Measurements from ENCODE around the gene ST6GALNAC5.

Gene ST6GALNAC5

GRCh38 chr1:77015748-77016341, 148.6 kb downstream of the ST6GALNAC5 start:
- DNase-seq = no peak

GRCh38 chr1:77016386-77016985, 149.2 kb downstream of the ST6GALNAC5 start:
- no peak for DNase-seq

DNA sequence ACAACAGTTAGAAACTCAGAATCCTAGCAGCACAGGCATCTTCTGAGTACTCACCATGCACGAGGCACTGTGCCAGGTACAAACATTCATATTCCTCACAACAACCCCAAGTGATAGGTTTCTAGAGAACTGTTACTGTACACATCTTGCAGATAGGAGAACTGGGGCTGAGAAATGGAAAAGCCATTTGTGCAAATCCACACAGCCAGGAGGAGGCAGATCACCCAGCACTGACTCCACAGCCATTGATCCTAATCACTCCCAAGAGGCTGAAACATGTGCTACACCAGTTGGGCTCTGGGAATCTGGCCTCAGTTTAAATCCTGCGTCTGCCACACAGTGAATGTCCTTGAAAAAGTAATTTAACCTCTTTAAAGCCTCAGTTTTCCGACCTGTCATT, 151.0 kb downstream of the ST6GALNAC5 start:
- no peak for DNase-seq

GRCh38 chr1:77018761-77019160, 151.5 kb downstream of the ST6GALNAC5 start:
- no peak for DNase-seq

DNA sequence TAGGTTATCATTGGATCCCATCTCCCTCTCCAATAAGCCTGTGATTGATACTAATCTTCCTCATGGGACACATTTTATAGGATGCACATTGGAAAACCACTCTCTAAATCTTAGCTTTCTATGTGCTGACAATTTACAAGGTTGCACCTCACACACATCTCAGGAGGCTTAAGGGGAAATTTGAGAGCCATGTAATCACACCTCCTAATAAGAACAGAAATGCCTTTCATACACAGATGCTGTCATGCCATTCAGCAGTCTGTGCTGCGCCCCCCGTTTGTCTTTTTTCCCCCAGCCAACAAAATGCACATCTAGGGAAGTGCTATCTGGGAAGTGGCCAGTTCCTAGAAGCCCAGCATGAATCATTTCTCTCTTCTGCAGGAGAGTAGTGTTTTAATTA, 154.5 kb downstream of the ST6GALNAC5 start:
- no peak for DNase-seq

DNA sequence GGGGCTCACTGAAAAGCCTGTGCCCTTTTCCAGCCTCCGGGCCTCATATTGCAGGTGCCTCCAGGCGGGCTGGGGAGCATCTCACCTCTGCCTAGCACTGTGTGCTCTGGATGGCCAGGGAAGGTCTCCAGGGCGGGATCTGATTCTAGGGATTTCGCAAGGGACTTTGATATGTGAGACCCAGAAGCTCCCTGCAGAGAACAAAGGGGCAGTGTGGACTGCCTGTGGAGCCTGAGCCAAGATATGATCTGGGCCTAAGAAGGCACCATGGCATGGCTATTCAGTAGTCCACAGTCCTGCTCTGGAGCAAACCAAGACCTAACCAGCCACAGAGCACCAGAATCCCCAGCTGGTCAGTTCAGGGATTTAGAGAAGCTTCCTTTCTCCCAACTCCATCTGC, 157.2 kb downstream of the ST6GALNAC5 start:
- DNase-seq = no peak

DNA sequence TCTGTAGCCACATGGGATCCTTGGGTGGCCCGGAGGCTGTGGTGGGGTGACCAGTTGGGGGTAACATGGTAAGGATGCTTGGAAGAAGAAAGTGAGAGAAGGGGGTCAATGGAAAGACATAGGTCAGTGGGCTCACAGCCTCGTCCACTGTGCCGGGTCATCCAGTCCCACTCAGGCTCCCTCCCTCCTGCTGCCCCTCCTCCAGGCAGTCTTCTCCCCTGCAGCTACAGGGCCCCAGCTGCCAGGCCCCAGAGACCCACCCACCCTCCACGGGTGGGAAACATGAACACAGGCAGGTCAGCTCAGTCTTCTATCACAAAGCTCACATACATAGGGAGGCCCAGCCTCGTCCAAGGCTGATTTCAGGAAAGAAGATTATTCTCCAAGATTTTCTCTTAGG, 158.3 kb downstream of the ST6GALNAC5 start:
- no peak for DNase-seq

DNA sequence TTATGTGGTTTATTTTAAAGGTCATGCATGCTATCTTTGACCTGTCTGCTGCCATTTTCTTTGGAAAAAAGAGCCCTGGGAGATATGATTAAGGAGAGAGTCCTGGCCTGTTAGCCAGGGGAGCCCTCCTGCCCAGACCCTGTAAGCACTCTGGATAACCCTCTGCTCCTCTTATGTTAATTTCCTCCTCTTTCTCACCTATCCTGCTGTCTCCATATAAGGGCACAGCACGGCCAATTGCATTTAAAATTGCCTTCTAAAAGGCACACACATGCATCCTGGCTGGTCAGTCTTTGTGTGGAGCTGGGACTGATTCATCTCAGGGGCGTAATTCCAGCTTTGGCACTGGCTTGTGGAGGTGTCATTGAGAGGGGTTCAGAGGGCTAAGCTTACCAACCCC, 158.9 kb downstream of the ST6GALNAC5 start:
- no peak for DNase-seq

DNA sequence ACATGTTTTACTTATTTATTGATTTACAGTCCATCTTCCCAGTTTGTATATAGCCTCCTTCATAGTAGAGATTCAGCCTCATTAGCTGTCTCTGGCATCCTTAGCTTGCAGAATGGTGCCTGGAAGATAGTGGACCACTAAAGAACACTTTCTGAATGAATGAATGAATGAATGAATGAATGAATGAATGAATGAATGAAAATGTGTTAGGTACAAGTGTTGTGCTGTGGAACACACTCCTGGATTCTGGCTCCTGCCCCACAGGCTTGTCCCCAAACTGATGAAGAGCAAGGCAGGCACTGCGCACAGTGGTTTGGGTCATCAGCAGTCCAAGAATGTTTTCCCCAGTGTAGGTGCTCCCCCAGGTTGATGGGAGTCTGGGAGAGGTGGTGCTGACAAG, 159.4 kb downstream of the ST6GALNAC5 start:
- no peak for DNase-seq

- no peak for DNase-seq
Measured at GRCh38 chr1:77027847-77028246, 160.6 kb downstream of the ST6GALNAC5 start.

DNA sequence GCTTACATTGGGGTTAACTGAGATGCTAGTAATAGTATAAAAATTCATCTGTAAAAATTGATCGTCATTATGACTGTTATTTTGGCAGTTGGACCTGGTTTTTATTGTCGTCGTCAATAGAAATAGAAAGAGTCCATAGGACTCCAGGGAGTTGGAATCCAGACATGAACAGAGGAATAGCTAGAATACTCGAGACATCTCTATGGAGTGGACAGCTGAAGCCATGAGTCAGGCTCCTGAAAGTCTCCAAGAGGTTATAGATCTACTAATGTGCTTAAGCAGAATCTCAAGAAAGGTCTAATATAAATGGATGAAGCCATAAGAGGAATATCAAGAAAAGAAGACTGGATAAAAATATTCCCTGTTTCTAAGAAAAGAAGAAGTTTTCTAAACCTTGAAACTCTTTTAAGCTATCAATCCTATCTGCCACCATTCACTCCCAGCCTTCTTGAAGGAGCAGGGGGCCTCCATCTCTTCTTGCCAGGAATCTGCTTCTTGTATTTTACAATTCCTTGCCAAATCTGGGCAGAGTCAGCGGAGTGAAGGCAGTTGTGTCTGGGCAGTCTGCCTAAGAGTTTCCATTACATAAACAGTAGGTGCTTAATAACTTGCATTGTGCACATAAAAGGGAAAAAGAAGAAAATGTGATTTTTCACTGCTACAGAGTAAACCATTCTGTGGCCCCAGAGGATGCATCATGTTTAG, 163.3 kb downstream of the ST6GALNAC5 start:
- DNase-seq = no peak

- DNase-seq = no peak
Measured at GRCh38 chr1:77031106-77031662, 163.9 kb downstream of the ST6GALNAC5 start.

DNA sequence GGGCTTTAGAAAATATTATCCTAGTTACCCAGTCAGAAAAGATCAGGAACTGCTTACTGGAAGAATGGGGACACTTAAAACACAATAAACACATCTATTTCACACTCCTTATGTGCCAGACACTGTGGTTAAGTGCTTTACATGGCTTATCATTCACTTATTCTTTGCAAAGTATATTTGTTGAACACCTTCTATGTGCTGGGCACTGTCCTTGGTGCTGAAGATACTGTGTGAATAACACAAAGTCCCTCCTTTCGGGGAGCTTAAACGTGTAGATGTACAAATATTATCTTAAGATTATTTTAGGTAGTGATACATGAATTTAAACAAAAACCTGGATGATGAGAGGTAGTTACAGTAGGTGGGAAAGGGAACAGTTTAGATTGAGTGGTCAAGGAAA, 169.3 kb downstream of the ST6GALNAC5 start:
- no peak for DNase-seq

- no peak for DNase-seq
Measured at GRCh38 chr1:77037038-77037437, 169.8 kb downstream of the ST6GALNAC5 start.

- DNase-seq = no peak
Measured at GRCh38 chr1:77038000-77038399, 170.7 kb downstream of the ST6GALNAC5 start.

DNA sequence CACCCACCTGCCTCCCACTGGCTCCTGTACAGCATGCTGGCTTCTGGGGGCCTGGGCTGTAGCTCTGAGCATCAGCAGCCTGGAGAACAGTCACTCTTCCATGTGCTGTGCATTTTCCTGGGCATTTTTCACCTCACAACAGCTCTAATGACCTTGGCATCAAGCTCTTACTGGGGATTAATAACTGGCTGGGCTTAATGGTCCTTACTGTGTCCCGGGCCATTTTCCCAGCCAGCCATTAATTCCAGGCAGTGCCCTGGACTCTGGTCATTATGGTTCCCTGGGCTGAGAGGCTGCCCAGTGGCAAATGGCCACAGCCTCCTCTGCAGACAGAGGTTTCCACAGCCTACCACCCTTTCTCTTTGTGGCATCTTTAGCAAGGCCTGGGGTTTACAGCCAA, 171.8 kb downstream of the ST6GALNAC5 start:
- DNase-seq = no peak

DNA sequence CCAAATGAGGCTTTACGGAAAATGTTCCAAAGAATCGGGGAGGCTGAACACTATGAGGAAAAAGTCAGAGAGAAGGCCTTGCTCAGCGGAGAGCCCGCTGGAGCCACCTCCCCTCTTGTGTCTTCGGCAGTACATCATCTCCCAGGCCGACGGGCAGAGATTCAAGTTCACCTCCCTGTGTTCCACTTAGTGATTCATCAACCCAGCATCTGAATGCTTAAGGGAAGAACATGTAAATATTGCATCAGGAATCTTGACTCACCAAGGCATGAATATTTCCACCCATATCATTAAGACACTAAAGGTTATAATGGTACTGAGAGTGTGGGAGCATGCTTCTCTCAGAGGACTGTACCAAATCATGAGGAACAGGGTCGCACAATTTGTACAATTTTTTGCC, 172.5 kb downstream of the ST6GALNAC5 start:
- no peak for DNase-seq

- DNase-seq = no peak
Measured at GRCh38 chr1:77040826-77041225, 173.5 kb downstream of the ST6GALNAC5 start.

DNA sequence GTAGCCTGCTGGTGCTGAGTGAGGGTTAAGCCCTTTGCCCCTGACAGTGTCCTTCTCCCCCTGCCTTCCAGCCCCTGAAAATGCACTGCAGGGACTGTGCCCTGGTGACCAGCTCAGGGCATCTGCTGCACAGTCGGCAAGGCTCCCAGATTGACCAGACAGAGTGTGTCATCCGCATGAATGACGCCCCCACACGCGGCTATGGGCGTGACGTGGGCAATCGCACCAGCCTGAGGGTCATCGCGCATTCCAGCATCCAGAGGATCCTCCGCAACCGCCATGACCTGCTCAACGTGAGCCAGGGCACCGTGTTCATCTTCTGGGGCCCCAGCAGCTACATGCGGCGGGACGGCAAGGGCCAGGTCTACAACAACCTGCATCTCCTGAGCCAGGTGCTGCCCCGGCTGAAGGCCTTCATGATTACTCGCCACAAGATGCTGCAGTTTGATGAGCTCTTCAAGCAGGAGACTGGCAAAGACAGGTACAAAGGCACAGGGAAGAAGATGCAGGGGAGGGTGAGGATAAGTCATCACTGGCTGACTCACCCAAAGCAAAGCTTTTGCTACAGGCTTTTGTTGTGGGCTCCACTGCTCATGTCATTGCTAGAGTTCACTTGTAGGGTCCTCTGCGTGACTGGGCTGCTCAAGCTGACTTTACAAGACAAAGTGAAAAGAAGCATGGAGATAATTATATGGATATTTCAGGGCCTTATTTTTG, 177.0 kb downstream of the ST6GALNAC5 start:
- no peak for DNase-seq

- no peak for DNase-seq
Measured at GRCh38 chr1:77047575-77047974, 180.3 kb downstream of the ST6GALNAC5 start.

GRCh38 chr1:77047978-77048614, 180.8 kb downstream of the ST6GALNAC5 start:
- no peak for DNase-seq

DNA sequence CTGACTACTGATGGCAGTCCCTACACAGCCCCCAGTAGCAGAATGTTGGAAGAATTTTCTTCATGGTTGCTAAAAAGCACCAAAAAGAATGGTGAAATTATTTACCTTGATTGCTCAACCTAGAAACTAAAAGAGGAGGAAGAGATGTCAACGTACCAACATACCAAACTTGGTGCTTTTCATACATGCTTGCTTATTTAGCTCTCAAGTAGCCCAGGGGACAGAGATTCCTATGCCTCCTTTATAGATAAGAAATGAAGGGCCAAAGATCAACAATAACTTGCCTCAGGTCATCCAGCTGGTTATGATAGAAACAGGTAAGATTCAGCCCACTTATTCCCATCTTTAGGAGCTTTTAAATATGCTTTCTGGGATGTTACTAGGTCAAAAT, 181.3 kb downstream of the ST6GALNAC5 start:
- no peak for DNase-seq

GRCh38 chr1:77051425-77051824, 184.1 kb downstream of the ST6GALNAC5 start:
- no peak for DNase-seq

All from activated CD4-positive, alpha-beta T cell treated with anti-CD3 and anti-CD28 coated beads, Interleukin-2, Interleukin-6, amounts not matched to agents 100 ng/mL and 50 ng/mL, durations not matched to agents 16 hours and 8 hours (primary cell).